IPS-15b (cell line): ENCODE data around the gene UBTD1.
"Not testable (repeated sequence)": the region's sequence is repeated elsewhere in the genome, so short reads cannot be mapped to it uniquely, and the experiment has no call there.

Experiments used
- H3K27me3 ChIP-seq: one replicate; pipeline ENCODE4 v1.6.1; 2013; ENCODE audit warnings: low read length; ENCODE audit not compliant: control insufficient read depth, insufficient read depth
- H3K36me3 ChIP-seq: one replicate; pipeline ENCODE4 v1.6.1; 2013; ENCODE audit warnings: low read length; ENCODE audit not compliant: control insufficient read depth, insufficient read depth
- H3K4me1 ChIP-seq: one replicate; pipeline ENCODE4 v1.6.1; 2013; ENCODE audit warnings: mild to moderate bottlenecking, low read length; ENCODE audit not compliant: control insufficient read depth, insufficient read depth
- H3K4me3 ChIP-seq: one replicate; pipeline ENCODE4 v1.5.1; 2013; ENCODE audit warnings: low read depth, low read length
- H3K9ac ChIP-seq: one replicate; pipeline ENCODE4 v1.6.1; 2013; ENCODE audit warnings: low read depth, mild to moderate bottlenecking, low read length
- H3K9me3 ChIP-seq: one replicate; pipeline ENCODE4 v1.6.1; 2013; ENCODE audit warnings: mild to moderate bottlenecking, low read length; ENCODE audit not compliant: control insufficient read depth, insufficient read depth

UBTD1 gene

GRCh38 chr10:97573672-97574071 lies 74.9 kb downstream of the UBTD1 start:
- Histone ChIP-seq H3K9ac (no peak overlapping the region), H3K9me3 (no peaks in the 10 kb centered on the region), H3K36me3 (peaks cover 4% of the 10 kb centered on the region), H3K4me3 (no peak overlapping the region), H3K4me1 (no peaks in the 10 kb centered on the region), H3K27me3 (no peaks in the 10 kb centered on the region)

- H3K9ac ChIP-seq = no peak overlapping the region
- no peak overlapping the region for H3K4me3 ChIP-seq
- no peaks in the 10 kb centered on the region for H3K4me1 ChIP-seq
- H3K36me3 ChIP-seq = peaks cover 4% of the 10 kb centered on the region
- no peaks in the 10 kb centered on the region for H3K27me3 ChIP-seq
- H3K9me3 ChIP-seq = no peaks in the 10 kb centered on the region
Observed at GRCh38 chr10:97574374-97575126, 75.8 kb downstream of the UBTD1 start.

- H3K9me3 ChIP-seq = no peaks in the 10 kb centered on the region
- no peaks in the 10 kb centered on the region for H3K27me3 ChIP-seq
- H3K4me3 ChIP-seq = no peak overlapping the region
- no peak overlapping the region for H3K9ac ChIP-seq
- no peaks in the 10 kb centered on the region for H3K4me1 ChIP-seq
- peaks cover 1% of the 10 kb centered on the region for H3K36me3 ChIP-seq
Observed at GRCh38 chr10:97575127-97575668, 76.5 kb downstream of the UBTD1 start.

GRCh38 chr10:97576487-97576886 lies 77.8 kb downstream of the UBTD1 start:
- H3K36me3 ChIP-seq, H3K27me3 ChIP-seq, H3K4me1 ChIP-seq, H3K9ac ChIP-seq, H3K4me3 ChIP-seq, H3K9me3 ChIP-seq: not testable (repeated sequence)

- no peaks in the 10 kb centered on the region for H3K4me1 ChIP-seq
- H3K36me3 ChIP-seq = no peaks in the 10 kb centered on the region
- H3K9me3 ChIP-seq = no peaks in the 10 kb centered on the region
- H3K4me3 ChIP-seq = no peak overlapping the region
- H3K27me3 ChIP-seq = no peaks in the 10 kb centered on the region
- H3K9ac ChIP-seq = no peak overlapping the region
Observed at GRCh38 chr10:97577701-97578100, 79.0 kb downstream of the UBTD1 start.

- Histone ChIP-seq H3K4me1 (no peaks in the 10 kb centered on the region), H3K27me3 (no peaks in the 10 kb centered on the region), H3K4me3 (no peak overlapping the region), H3K36me3 (no peaks in the 10 kb centered on the region), H3K9me3 (no peaks in the 10 kb centered on the region), H3K9ac (no peak overlapping the region)
Observed at GRCh38 chr10:97578171-97578844, 79.6 kb downstream of the UBTD1 start.

- Histone ChIP-seq H3K36me3 (no peaks in the 10 kb centered on the region), H3K4me1 (no peaks in the 10 kb centered on the region), H3K27me3 (no peaks in the 10 kb centered on the region), H3K4me3 (no peak overlapping the region), H3K9ac (no peak overlapping the region), H3K9me3 (no peaks in the 10 kb centered on the region)
Observed at GRCh38 chr10:97580421-97581367, 82.0 kb downstream of the UBTD1 start.

GRCh38 chr10:97582169-97582568 lies 83.4 kb downstream of the UBTD1 start:
- H3K9me3 ChIP-seq = no peaks in the 10 kb centered on the region
- no peak overlapping the region for H3K9ac ChIP-seq
- no peaks in the 10 kb centered on the region for H3K4me1 ChIP-seq
- H3K4me3 ChIP-seq = no peak overlapping the region
- no peaks in the 10 kb centered on the region for H3K27me3 ChIP-seq
- no peaks in the 10 kb centered on the region for H3K36me3 ChIP-seq

GRCh38 chr10:97583476-97583875 lies 84.8 kb downstream of the UBTD1 start:
- Histone ChIP-seq H3K27me3 (no peaks in the 10 kb centered on the region), H3K9me3 (no peaks in the 10 kb centered on the region), H3K9ac (no peak overlapping the region), H3K4me3 (no peak overlapping the region), H3K36me3 (no peaks in the 10 kb centered on the region), H3K4me1 (no peaks in the 10 kb centered on the region)

- H3K4me3 ChIP-seq = no peak within 1 kb of the TSS
- no peaks in the 10 kb centered on the region for H3K27me3 ChIP-seq
- no peaks in the 10 kb centered on the region for H3K4me1 ChIP-seq
- H3K9ac ChIP-seq = no peak within 1 kb of the TSS
- no peaks in the 10 kb centered on the region for H3K36me3 ChIP-seq
- H3K9me3 ChIP-seq = no peaks in the 10 kb centered on the region
Observed at GRCh38 chr10:97584060-97584797, 85.5 kb downstream of the UBTD1 start, which contains the start of gene HOGA1. Gene HOGA1 (plus strand): TSS chr10:97584389. CDS start chr10:97584704, 315 bp downstream.
